ENCODE results near the gene ROR1.

The ROR1 gene

DNA sequence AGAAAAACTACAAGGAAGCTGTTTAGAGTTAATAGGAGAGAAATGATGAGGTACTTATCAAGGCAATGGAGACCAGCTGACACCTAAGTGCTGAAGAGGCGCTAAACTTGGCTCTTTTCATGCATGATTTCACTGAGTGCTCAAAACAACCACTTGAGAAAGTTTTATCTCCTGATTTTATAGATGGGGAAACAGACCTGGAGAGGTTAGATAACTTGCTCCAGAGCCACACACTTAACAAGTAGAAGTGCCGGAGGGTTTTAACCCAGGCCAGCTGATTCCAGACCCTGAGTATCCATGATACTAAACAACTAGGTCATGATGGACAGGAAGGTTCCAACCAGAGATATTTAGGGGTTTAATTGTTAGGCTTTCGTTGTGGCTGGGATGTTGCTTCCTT, 455.5 kb downstream of the ROR1 start (continued):
- TF ChIP-seq, protein P1, sequence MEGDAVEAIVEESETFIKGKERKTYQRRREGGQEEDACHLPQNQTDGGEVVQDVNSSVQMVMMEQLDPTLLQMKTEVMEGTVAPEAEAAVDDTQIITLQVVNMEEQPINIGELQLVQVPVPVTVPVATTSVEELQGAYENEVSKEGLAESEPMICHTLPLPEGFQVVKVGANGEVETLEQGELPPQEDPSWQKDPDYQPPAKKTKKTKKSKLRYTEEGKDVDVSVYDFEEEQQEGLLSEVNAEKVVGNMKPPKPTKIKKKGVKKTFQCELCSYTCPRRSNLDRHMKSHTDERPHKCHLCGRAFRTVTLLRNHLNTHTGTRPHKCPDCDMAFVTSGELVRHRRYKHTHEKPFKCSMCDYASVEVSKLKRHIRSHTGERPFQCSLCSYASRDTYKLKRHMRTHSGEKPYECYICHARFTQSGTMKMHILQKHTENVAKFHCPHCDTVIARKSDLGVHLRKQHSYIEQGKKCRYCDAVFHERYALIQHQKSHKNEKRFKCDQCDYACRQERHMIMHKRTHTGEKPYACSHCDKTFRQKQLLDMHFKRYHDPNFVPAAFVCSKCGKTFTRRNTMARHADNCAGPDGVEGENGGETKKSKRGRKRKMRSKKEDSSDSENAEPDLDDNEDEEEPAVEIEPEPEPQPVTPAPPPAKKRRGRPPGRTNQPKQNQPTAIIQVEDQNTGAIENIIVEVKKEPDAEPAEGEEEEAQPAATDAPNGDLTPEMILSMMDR (tag by site-specific recombination; IDR thresholded peaks at IDR 0.05): no peak
- TF ChIP-seq ZNF585B (tag by site-specific recombination; IDR thresholded peaks at IDR 0.05) (no peak), ZNF221 (tag by site-specific recombination; IDR thresholded peaks at IDR 0.05; ENCODE audit: borderline replicate concordance) (no peak), ZFP3 (tag by site-specific recombination; IDR thresholded peaks at IDR 0.05; ENCODE audit: low read depth) (no peak), ZNF155 (tag by site-specific recombination; IDR thresholded peaks at IDR 0.05) (no peak), ZNF426 (tag by site-specific recombination; IDR thresholded peaks at IDR 0.05) (0 out of 2 replicates have a peak, but pooled peaks have one; percentile 4), ZNF423 (tag by site-specific recombination; IDR thresholded peaks at IDR 0.05) (no peak), OVOL3 (tag by site-specific recombination; IDR thresholded peaks at IDR 0.05) (peak; percentile 85; the same call in 1 of the 2 replicates), ZEB2 (tag by site-specific recombination; IDR thresholded peaks at IDR 0.05) (no peak), ZNF561 (tag by site-specific recombination; IDR thresholded peaks at IDR 0.05; ENCODE audit: borderline replicate concordance) (peak; percentile 76; the same call in 1 of the 2 replicates), ZNF211 (tag by site-specific recombination; IDR thresholded peaks at IDR 0.05; ENCODE audit: low read depth) (no peak), ZNF791 (tag by site-specific recombination; IDR thresholded peaks at IDR 0.05) (no peak), ZNF610 (tag by site-specific recombination; IDR thresholded peaks at IDR 0.05; ENCODE audit: borderline replicate concordance) (peak; percentile 64; the same call in 1 of the 2 replicates), ZNF394 (tag by site-specific recombination; IDR thresholded peaks at IDR 0.05; ENCODE audit: borderline replicate concordance) (0 out of 2 replicates have a peak, but pooled peaks have one; percentile 61), ZNF274 (IDR thresholded peaks at IDR 0.05; ENCODE audit: low read length) (no peak), ZNF274 (tag by site-specific recombination; IDR thresholded peaks at IDR 0.05; ENCODE audit: borderline replicate concordance) (no peak)
- TF ChIP-seq, protein P2, sequence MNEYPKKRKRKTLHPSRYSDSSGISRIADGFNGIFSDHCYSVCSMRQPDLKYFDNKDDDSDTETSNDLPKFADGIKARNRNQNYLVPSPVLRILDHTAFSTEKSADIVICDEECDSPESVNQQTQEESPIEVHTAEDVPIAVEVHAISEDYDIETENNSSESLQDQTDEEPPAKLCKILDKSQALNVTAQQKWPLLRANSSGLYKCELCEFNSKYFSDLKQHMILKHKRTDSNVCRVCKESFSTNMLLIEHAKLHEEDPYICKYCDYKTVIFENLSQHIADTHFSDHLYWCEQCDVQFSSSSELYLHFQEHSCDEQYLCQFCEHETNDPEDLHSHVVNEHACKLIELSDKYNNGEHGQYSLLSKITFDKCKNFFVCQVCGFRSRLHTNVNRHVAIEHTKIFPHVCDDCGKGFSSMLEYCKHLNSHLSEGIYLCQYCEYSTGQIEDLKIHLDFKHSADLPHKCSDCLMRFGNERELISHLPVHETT (tag by site-specific recombination; IDR thresholded peaks at IDR 0.05): peak; percentile 68; the same call in 1 of the 2 replicates
- TF ChIP-seq, protein P3, sequence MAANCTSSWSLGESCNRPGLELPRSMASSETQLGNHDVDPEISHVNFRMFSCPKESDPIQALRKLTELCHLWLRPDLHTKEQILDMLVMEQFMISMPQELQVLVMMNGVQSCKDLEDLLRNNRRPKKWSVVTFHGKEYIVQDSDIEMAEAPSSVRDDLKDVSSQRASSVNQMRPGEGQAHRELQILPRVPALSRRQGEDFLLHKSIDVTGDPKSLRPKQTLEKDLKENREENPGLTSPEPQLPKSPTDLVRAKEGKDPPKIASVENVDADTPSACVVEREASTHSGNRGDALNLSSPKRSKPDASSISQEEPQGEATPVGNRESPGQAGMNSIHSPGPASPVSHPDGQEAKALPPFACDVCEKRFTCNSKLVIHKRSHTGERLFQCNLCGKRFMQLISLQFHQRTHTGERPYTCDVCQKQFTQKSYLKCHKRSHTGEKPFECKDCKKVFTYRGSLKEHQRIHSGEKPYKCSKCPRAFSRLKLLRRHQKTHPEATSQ (tag by site-specific recombination; IDR thresholded peaks at IDR 0.05): no peak
- TF ChIP-seq, protein P4, sequence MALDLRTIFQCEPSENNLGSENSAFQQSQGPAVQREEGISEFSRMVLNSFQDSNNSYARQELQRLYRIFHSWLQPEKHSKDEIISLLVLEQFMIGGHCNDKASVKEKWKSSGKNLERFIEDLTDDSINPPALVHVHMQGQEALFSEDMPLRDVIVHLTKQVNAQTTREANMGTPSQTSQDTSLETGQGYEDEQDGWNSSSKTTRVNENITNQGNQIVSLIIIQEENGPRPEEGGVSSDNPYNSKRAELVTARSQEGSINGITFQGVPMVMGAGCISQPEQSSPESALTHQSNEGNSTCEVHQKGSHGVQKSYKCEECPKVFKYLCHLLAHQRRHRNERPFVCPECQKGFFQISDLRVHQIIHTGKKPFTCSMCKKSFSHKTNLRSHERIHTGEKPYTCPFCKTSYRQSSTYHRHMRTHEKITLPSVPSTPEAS (tag by site-specific recombination; IDR thresholded peaks at IDR 0.05): 0 out of 2 replicates have a peak, but pooled peaks have one; percentile 26
- TF ChIP-seq, protein P5, sequence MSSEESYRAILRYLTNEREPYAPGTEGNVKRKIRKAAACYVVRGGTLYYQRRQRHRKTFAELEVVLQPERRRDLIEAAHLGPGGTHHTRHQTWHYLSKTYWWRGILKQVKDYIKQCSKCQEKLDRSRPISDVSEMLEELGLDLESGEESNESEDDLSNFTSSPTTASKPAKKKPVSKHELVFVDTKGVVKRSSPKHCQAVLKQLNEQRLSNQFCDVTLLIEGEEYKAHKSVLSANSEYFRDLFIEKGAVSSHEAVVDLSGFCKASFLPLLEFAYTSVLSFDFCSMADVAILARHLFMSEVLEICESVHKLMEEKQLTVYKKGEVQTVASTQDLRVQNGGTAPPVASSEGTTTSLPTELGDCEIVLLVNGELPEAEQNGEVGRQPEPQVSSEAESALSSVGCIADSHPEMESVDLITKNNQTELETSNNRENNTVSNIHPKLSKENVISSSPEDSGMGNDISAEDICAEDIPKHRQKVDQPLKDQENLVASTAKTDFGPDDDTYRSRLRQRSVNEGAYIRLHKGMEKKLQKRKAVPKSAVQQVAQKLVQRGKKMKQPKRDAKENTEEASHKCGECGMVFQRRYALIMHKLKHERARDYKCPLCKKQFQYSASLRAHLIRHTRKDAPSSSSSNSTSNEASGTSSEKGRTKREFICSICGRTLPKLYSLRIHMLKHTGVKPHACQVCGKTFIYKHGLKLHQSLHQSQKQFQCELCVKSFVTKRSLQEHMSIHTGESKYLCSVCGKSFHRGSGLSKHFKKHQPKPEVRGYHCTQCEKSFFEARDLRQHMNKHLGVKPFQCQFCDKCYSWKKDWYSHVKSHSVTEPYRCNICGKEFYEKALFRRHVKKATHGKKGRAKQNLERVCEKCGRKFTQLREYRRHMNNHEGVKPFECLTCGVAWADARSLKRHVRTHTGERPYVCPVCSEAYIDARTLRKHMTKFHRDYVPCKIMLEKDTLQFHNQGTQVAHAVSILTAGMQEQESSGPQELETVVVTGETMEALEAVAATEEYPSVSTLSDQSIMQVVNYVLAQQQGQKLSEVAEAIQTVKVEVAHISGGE (tag by site-specific recombination; conservative IDR thresholded peaks at IDR 0.05; ENCODE audit: low read depth): no peak
- TF ChIP-seq, protein P6, sequence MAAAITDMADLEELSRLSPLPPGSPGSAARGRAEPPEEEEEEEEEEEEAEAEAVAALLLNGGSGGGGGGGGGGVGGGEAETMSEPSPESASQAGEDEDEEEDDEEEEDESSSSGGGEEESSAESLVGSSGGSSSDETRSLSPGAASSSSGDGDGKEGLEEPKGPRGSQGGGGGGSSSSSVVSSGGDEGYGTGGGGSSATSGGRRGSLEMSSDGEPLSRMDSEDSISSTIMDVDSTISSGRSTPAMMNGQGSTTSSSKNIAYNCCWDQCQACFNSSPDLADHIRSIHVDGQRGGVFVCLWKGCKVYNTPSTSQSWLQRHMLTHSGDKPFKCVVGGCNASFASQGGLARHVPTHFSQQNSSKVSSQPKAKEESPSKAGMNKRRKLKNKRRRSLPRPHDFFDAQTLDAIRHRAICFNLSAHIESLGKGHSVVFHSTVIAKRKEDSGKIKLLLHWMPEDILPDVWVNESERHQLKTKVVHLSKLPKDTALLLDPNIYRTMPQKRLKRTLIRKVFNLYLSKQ (tag by site-specific recombination; IDR thresholded peaks at IDR 0.05; ENCODE audit: borderline replicate concordance): no peak
- TF ChIP-seq, protein P7, sequence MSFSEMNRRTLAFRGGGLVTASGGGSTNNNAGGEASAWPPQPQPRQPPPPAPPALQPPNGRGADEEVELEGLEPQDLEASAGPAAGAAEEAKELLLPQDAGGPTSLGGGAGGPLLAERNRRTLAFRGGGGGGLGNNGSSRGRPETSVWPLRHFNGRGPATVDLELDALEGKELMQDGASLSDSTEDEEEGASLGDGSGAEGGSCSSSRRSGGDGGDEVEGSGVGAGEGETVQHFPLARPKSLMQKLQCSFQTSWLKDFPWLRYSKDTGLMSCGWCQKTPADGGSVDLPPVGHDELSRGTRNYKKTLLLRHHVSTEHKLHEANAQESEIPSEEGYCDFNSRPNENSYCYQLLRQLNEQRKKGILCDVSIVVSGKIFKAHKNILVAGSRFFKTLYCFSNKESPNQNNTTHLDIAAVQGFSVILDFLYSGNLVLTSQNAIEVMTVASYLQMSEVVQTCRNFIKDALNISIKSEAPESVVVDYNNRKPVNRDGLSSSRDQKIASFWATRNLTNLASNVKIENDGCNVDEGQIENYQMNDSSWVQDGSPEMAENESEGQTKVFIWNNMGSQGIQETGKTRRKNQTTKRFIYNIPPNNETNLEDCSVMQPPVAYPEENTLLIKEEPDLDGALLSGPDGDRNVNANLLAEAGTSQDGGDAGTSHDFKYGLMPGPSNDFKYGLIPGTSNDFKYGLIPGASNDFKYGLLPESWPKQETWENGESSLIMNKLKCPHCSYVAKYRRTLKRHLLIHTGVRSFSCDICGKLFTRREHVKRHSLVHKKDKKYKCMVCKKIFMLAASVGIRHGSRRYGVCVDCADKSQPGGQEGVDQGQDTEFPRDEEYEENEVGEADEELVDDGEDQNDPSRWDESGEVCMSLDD (tag by site-specific recombination; IDR thresholded peaks at IDR 0.05): no peak
- TF ChIP-seq, protein P8, sequence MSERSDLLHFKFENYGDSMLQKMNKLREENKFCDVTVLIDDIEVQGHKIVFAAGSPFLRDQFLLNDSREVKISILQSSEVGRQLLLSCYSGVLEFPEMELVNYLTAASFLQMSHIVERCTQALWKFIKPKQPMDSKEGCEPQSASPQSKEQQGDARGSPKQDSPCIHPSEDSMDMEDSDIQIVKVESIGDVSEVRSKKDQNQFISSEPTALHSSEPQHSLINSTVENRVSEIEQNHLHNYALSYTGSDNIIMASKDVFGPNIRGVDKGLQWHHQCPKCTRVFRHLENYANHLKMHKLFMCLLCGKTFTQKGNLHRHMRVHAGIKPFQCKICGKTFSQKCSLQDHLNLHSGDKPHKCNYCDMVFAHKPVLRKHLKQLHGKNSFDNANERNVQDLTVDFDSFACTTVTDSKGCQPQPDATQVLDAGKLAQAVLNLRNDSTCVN (tag by site-specific recombination; optimal IDR thresholded peaks at IDR 0.05): no peak

Measured in HEK293 (cell line).